ENCODE data around the gene CYFIP1.

Gene CYFIP1

GRCh38 chr15:22949074-22949547 lies 31.1 kb downstream of the CYFIP1 start:
- FAIRE-seq (no peak), DNase-seq (ENCODE audit: insufficient read length, low spot score) (peak; percentile 87)
- no peak for TF ChIP-seq POLR2A (IDR thresholded peaks at IDR 0.05; ENCODE audit: low read depth, low read length)

- no peak for TF ChIP-seq POLR2A (IDR thresholded peaks at IDR 0.05; ENCODE audit: low read depth, low read length)
- DNase-seq (ENCODE audit: insufficient read length, low spot score) (no peak), FAIRE-seq (no peak)
Measured at GRCh38 chr15:22948056-22948455, 32.1 kb downstream of the CYFIP1 start.

GRCh38 chr15:22947101-22948000 lies 32.8 kb downstream of the CYFIP1 start:
- FAIRE-seq (no peak), DNase-seq (ENCODE audit: insufficient read length, low spot score) (no peak)
- no peak for TF ChIP-seq POLR2A (IDR thresholded peaks at IDR 0.05; ENCODE audit: low read depth, low read length)

- DNase-seq (ENCODE audit: insufficient read length, low spot score) (no peak), FAIRE-seq (no peak)
- no peak for TF ChIP-seq POLR2A (IDR thresholded peaks at IDR 0.05; ENCODE audit: low read depth, low read length)
Measured at GRCh38 chr15:22945071-22945470, 35.1 kb downstream of the CYFIP1 start.

GRCh38 chr15:22944651-22945050 lies 35.5 kb downstream of the CYFIP1 start:
- no peak for FAIRE-seq
- TF ChIP-seq POLR2A (IDR thresholded peaks at IDR 0.05; ENCODE audit: low read depth, low read length) = no peak
- DNase-seq (ENCODE audit: insufficient read length, low spot score) = no peak

- no peak for DNase-seq (ENCODE audit: insufficient read length, low spot score)
- TF ChIP-seq POLR2A (IDR thresholded peaks at IDR 0.05; ENCODE audit: low read depth, low read length) = no peak
- FAIRE-seq = no peak
Measured at GRCh38 chr15:22942877-22943276, 37.3 kb downstream of the CYFIP1 start.

- no peak for DNase-seq (ENCODE audit: insufficient read length, low spot score)
- FAIRE-seq = no peak
- no peak for TF ChIP-seq POLR2A (IDR thresholded peaks at IDR 0.05; ENCODE audit: low read depth, low read length)
Measured at GRCh38 chr15:22942306-22942855, 37.8 kb downstream of the CYFIP1 start.

GRCh38 chr15:22941179-22941578 lies 39.0 kb downstream of the CYFIP1 start:
- DNase-seq (ENCODE audit: insufficient read length, low spot score) (no peak), FAIRE-seq (no peak)
- no peak for TF ChIP-seq POLR2A (IDR thresholded peaks at IDR 0.05; ENCODE audit: low read depth, low read length)

GRCh38 chr15:22939652-22940061 lies 40.5 kb downstream of the CYFIP1 start:
- FAIRE-seq = no peak
- no peak for DNase-seq (ENCODE audit: insufficient read length, low spot score)
- no peak for TF ChIP-seq POLR2A (IDR thresholded peaks at IDR 0.05; ENCODE audit: low read depth, low read length)

GRCh38 chr15:22939051-22939450 lies 41.1 kb downstream of the CYFIP1 start:
- no peak for TF ChIP-seq POLR2A (IDR thresholded peaks at IDR 0.05; ENCODE audit: low read depth, low read length)
- DNase-seq (ENCODE audit: insufficient read length, low spot score) (no peak), FAIRE-seq (no peak)

GRCh38 chr15:22936577-22937472 lies 43.3 kb downstream of the CYFIP1 start:
- FAIRE-seq = no peak
- no peak for TF ChIP-seq POLR2A (IDR thresholded peaks at IDR 0.05; ENCODE audit: low read depth, low read length)

GRCh38 chr15:22933641-22934061 lies 46.5 kb downstream of the CYFIP1 start:
- FAIRE-seq = no peak
- DNase-seq (ENCODE audit: insufficient read length, low spot score) = no peak
- no peak for TF ChIP-seq POLR2A (IDR thresholded peaks at IDR 0.05; ENCODE audit: low read depth, low read length)

More at GRCh38 chr15:22936577-22937472, 43.3 kb downstream of the CYFIP1 start:
- DNase-seq (ENCODE audit: insufficient read length, low spot score) = no peak

GRCh38 chr15:22931784-22932536 lies 48.2 kb downstream of the CYFIP1 start:
- DNase-seq (ENCODE audit: insufficient read length, low spot score) (no peak), FAIRE-seq (no peak)
- no peak for TF ChIP-seq POLR2A (IDR thresholded peaks at IDR 0.05; ENCODE audit: low read depth, low read length)

All from H54 (cell line).